C4-2B (cell line): ENCODE measurements around the gene SLC7A6.

Experiments used
- CTCF ChIP-seq: fragments of 450-650 bp; conservative IDR thresholded peaks from 2 replicates; pipeline ENCODE4 v1.5.1; 2017; ENCODE audit warnings: mild to moderate bottlenecking
- ZFX ChIP-seq: fragments of 450-650 bp; IDR thresholded peaks from 2 replicates; pipeline ENCODE4 v1.6.1; 2017

- TF ChIP-seq CTCF (peak; percentile 89), ZFX (no peak)
These were observed 64.0 kb downstream of the SLC7A6 start for GRCh38 chr16:68328151-68328859.
